H1 (cell line): ENCODE results near the gene BTN1A1. TPM values are rescaled to one million over a fixed set of nuclear protein-coding genes. Genes with fewer than 3 reads are reported as not detected.

Source experiments
- BRCA1 ChIP-seq: IDR thresholded peaks from 2 replicates; pipeline ENCODE4 v1.6.1; 2012; ENCODE audit warnings: low read depth, low read length, improper control_type of control experiment
- HDAC2 ChIP-seq, 2 experiments: fragments of 300-600 bp in 1 of 2; sonication (generic) in 1 of 2; IDR thresholded peaks; 2 replicates each; pipeline ENCODE4 v1.6.1; 2011 to 2012; ENCODE audit warnings: low read depth in 2 of 2, low read length in 2 of 2, mild to moderate bottlenecking in 2 of 2, moderate library complexity in 2 of 2, borderline replicate concordance in 1 of 2, inconsistent platforms in 1 of 2
- RNF2 ChIP-seq: fragments of 200-900, 300-1000 bp; sonication (generic); IDR thresholded peaks from 2 replicates; pipeline ENCODE4 v1.7.1; 2016; ENCODE audit warnings: borderline replicate concordance, low read depth, mild to moderate bottlenecking, antibody characterized with exemption, low read length; ENCODE audit not compliant: poor library complexity, severe bottlenecking; ENCODE audit errors: missing control alignments
- SP1 ChIP-seq: IDR thresholded peaks from 2 replicates; pipeline ENCODE4 v1.6.1; 2011; ENCODE audit warnings: low read depth, low read length
- SP4 ChIP-seq: IDR thresholded peaks from 2 replicates; pipeline ENCODE4 v1.6.1; 2012; ENCODE audit warnings: low read length, inconsistent platforms
- polyA plus RNA-seq, 7 experiments: library from polyadenylated mRNA; depleted of rRNA in 3 of 7; stranded (reverse) in 5 of 7; unstranded in 2 of 7; fragments of >200 nt in 5 of 7; fragments of 200-250 nt in 2 of 7; gene quantifications; 1 replicate in 5 of 7; 2 replicates in 1 of 7; 4 replicates in 1 of 7; pipeline versions ENCODE4 v1.2.1 to v1.2.3, GENCODE V29; 2011 to 2013; ENCODE audit warnings: missing spikeins in 2 of 7, mixed read lengths in 2 of 7
- total RNA-seq: library from RNA; stranded (reverse); fragmentation: NEBNext Ultra II Directional; extraction: Animal tissue kit (Norgen Biotek cat#: 25700); gene quantifications from 2 replicates; pipeline ENCODE4 v1.2.1, GENCODE V29; 2021

Gene BTN1A1
- total and polyA plus RNA-seq, 2 of the 8 experiments (the other 6 are each of a cell fraction or from before 2014, with no cell fraction given) = 0.28 to 0.35 TPM

DNA sequence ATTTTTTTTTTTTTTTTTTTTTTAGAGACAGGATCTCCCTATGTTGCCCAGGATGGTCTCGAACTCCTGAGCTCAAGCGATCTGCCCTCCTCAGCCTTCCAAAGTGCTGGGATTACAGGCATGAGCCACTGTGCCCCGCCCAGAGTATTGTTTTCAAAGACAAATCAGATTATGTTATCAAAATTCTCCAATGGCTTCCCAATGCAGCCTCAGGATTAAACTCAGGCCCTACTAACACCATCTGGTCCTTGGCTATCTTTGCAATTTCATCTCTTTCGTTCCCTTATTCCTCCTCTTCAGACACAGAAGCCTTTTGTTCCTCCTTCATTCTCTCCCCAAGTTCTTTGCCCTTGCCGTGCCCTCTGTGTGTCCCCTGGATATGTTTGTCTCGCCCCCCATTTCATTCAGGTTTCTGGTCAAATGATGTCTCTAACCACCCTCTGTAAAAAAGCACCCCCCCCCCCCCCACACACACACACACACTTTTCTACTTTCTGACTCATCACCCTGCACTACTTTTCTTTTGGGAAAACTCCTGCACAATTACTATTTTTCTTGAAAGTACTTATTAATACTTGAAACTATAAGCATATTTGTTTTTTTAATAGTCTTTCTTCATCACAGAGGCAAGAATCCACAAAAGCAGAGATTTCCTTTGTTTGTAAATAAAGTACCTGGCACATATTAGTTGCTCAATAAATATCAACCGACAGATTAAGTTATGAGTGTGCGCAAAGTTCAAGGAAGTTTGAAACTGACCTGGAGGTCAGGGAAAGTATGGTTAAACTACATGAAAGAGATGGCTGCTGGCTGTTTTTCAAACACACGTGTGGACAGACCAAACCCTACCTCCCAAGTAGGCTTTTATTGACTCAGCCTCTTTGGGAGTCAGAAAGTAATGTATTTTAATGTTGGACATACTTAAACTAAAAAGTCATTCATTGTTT, 16.7 kb downstream of the BTN1A1 start (continued):
- TF ChIP-seq SP4 = no peak
- no peak for TF ChIP-seq HDAC2 (IDR thresholded peaks at IDR 0.05; ENCODE audit: borderline replicate concordance in 1 of 2, low read depth in 2 of 2, low read length in 2 of 2)
- TF ChIP-seq BRCA1 = no peak
- TF ChIP-seq SP1 = no peak
- no peak for TF ChIP-seq RNF2
